NT2/D1 (cell line): ENCODE data around the gene NMBR.

Experiments used
- DNase-seq: peaks from one replicate; pipeline ENCODE4 v3.0.0-alpha.2; 2011; ENCODE audit warnings: low read depth, low spot score
- H3K27me3 ChIP-seq: 2 replicates; pipeline ENCODE4 v1.6.0; 2011; ENCODE audit warnings: mild to moderate bottlenecking; ENCODE audit not compliant: insufficient read length, insufficient read depth
- H3K36me3 ChIP-seq: 2 replicates; pipeline ENCODE4 v1.6.1; 2011; ENCODE audit warnings: mild to moderate bottlenecking, low read length, mixed read lengths; ENCODE audit not compliant: insufficient read depth, insufficient read length
- H3K4me1 ChIP-seq: 2 replicates; pipeline ENCODE4 v1.5.1; 2011; ENCODE audit not compliant: insufficient read depth, insufficient read length
- H3K4me3 ChIP-seq: 2 replicates; pipeline ENCODE4 v1.5.1; 2011; ENCODE audit warnings: low read depth; ENCODE audit not compliant: insufficient read length
- H3K9ac ChIP-seq: 2 replicates; pipeline ENCODE4 v1.6.0; 2011; ENCODE audit warnings: low read depth; ENCODE audit not compliant: insufficient read length
- H3K9me3 ChIP-seq: 2 replicates; pipeline ENCODE4 v1.5.1; 2011; ENCODE audit warnings: mild to moderate bottlenecking, low read length; ENCODE audit not compliant: insufficient read depth
- SUZ12 ChIP-seq: IDR thresholded peaks from 2 replicates; pipeline ENCODE4 v1.6.1; 2011; ENCODE audit not compliant: insufficient read length, insufficient read depth; ENCODE audit errors: extremely low read depth
- YY1 ChIP-seq: IDR thresholded peaks from 2 replicates; pipeline ENCODE4 v1.6.1; 2011; ENCODE audit not compliant: insufficient read length, insufficient read depth
- ZNF274 ChIP-seq: IDR thresholded peaks from 2 replicates; pipeline ENCODE4 v1.6.1; 2011; ENCODE audit warnings: mild to moderate bottlenecking, low read depth, low read length

NMBR gene

GRCh38 chr6:142058551-142059290, 88.2 kb downstream of the NMBR start:
- no peaks in the 10 kb centered on the region for H3K9me3 ChIP-seq
- no peaks in the 10 kb centered on the region for H3K4me1 ChIP-seq
- no peak for DNase-seq
- H3K9ac ChIP-seq: no peak overlapping the region
- no peaks in the 10 kb centered on the region for H3K27me3 ChIP-seq
- H3K4me3 ChIP-seq: no peak overlapping the region
- TF ChIP-seq SUZ12 (no peak), YY1 (no peak), ZNF274 (no peak)
- H3K36me3 ChIP-seq: no peaks in the 10 kb centered on the region

- no peaks in the 10 kb centered on the region for H3K36me3 ChIP-seq
- no peak overlapping the region for H3K4me3 ChIP-seq
- no peak for DNase-seq
- TF ChIP-seq SUZ12 (no peak), YY1 (no peak), ZNF274 (no peak)
- H3K27me3 ChIP-seq: no peaks in the 10 kb centered on the region
- no peak overlapping the region for H3K9ac ChIP-seq
- no peaks in the 10 kb centered on the region for H3K4me1 ChIP-seq
- H3K9me3 ChIP-seq: no peaks in the 10 kb centered on the region
Measured at GRCh38 chr6:142055219-142055618, 91.7 kb downstream of the NMBR start.

- Histone ChIP-seq H3K9ac (no peak overlapping the region), H3K4me1 (no peaks in the 10 kb centered on the region), H3K4me3 (no peak overlapping the region), H3K27me3 (no peaks in the 10 kb centered on the region), H3K36me3 (no peaks in the 10 kb centered on the region), H3K9me3 (no peaks in the 10 kb centered on the region)
- no peak for DNase-seq
- TF ChIP-seq YY1 (no peak), SUZ12 (no peak), ZNF274 (no peak)
Measured at GRCh38 chr6:142051404-142051803, 95.5 kb downstream of the NMBR start.

- Histone ChIP-seq H3K9ac (no peak overlapping the region), H3K27me3 (no peaks in the 10 kb centered on the region), H3K4me3 (no peak overlapping the region), H3K36me3 (no peaks in the 10 kb centered on the region), H3K9me3 (no peaks in the 10 kb centered on the region), H3K4me1 (no peaks in the 10 kb centered on the region)
- no peak for DNase-seq
- no peak for TF ChIP-seq YY1
- TF ChIP-seq ZNF274: no peak
- TF ChIP-seq SUZ12: no peak
Measured at GRCh38 chr6:142048593-142048980, 98.3 kb downstream of the NMBR start.

- Histone ChIP-seq H3K9ac (no peak overlapping the region), H3K27me3 (no peaks in the 10 kb centered on the region), H3K36me3 (no peaks in the 10 kb centered on the region), H3K9me3 (no peaks in the 10 kb centered on the region), H3K4me1 (no peaks in the 10 kb centered on the region), H3K4me3 (no peak overlapping the region)
- TF ChIP-seq ZNF274 (no peak), SUZ12 (no peak), YY1 (no peak)
- DNase-seq: no peak
Measured at GRCh38 chr6:142047934-142048592, 98.9 kb downstream of the NMBR start.

GRCh38 chr6:142045380-142046278, 101.3 kb downstream of the NMBR start:
- Histone ChIP-seq H3K36me3 (no peaks in the 10 kb centered on the region), H3K4me3 (no peak overlapping the region), H3K9me3 (no peaks in the 10 kb centered on the region), H3K4me1 (no peaks in the 10 kb centered on the region), H3K27me3 (no peaks in the 10 kb centered on the region), H3K9ac (no peak overlapping the region)
- no peak for TF ChIP-seq YY1
- no peak for TF ChIP-seq ZNF274
- no peak for TF ChIP-seq SUZ12
- DNase-seq: no peak
